Fibroblast of villous mesenchyme (primary cell): Measurements from ENCODE around the gene FAM217A. TPM values are rescaled to one million over a fixed set of nuclear protein-coding genes. Genes with fewer than 3 reads are reported as not detected.
A peak's percentile ranks its signal among the peaks of the same experiment; 100 is the strongest.

Source experiments
- DNase-seq: peaks from one replicate; pipeline ENCODE4 v3.0.0-alpha.2; 2010; ENCODE audit warnings: low read depth
- H3K4me3 ChIP-seq: 2 replicates; pipeline ENCODE4 v1.5.1; 2011; ENCODE audit warnings: low read depth, mild to moderate bottlenecking, low read length
- CTCF ChIP-seq: IDR thresholded peaks from 2 replicates; pipeline ENCODE4 v1.5.1; 2012; ENCODE audit warnings: low read depth, mild to moderate bottlenecking, low read length; ENCODE audit not compliant: insufficient read depth
- total RNA-seq: library from RNA; depleted of rRNA; stranded (reverse); fragments of >200 nt; gene quantifications from 2 replicates; pipeline ENCODE4 v1.2.3, GENCODE V29; 2012

FAM217A gene
- total RNA-seq, 1 donor: not detected

DNA sequence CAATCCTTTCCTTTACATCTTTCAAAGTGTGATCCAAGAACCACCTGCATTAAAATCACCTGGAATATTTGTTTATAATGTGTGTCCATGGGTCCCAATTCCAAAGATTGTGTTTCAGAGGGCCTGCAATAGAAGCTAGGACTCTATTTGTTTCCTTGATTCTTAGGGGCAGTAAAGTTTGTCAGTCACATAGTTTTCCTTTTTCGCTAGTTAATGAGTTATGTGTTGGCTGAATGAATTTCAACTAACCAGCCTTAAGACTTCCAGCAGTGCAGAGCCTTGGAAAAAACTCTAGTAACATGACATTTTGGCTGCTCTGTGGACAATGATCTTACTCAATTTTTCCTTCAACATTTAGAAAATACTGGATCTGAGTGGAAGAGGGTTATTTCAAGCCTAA, 11.3 kb downstream of the FAM217A start:
- H3K4me3 ChIP-seq: no peak overlapping the region
- DNase-seq: no peak
- no peak for TF ChIP-seq CTCF

DNA sequence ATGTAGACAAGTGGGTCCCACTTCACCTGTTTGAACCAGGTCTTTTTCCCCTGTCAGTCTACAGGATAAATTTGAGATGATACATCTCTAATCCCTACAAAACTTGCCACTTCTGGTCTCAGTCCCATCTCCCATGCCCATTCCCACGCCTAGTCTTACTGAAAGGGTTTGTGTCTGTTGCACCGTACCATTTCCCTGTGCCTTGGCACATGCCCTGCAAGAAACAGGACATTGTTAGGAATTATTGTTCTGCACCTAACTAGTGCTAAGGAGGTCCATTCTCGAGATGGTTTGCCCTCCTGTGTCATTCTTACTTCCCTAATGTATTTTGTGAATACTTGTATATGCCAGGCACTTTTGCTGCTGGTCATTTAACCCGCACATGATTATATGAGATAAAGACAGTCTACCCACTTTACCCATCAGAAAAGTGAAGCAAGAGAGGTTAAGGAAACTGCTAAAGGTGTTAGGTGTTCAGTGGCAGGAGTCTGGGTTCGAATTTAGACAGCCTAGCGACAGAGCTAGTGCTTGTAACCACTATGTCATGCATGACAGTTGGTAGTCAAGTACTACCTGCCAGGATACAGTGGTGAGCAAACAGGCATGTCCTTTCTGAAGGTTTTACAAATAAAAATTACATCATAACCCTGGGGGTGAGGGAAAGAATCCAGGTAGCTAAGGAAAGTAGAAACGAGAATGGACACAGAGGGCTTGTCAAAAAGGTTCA, 12.7 kb downstream of the FAM217A start:
- no peak for TF ChIP-seq CTCF
- H3K4me3 ChIP-seq: no peak overlapping the region
- DNase-seq: no peak

- H3K4me3 ChIP-seq: no peak overlapping the region
- TF ChIP-seq CTCF: peak; percentile 27
- peak; percentile 74 for DNase-seq
Observed at GRCh38 chr6:4059115-4059777, 19.7 kb downstream of the FAM217A start.

- no peak overlapping the region for H3K4me3 ChIP-seq
- no peak for TF ChIP-seq CTCF
- no peak for DNase-seq
Observed at GRCh38 chr6:4057036-4057435, 21.9 kb downstream of the FAM217A start.

GRCh38 chr6:4055420-4056041, 23.4 kb downstream of the FAM217A start:
- TF ChIP-seq CTCF: peak; percentile 30
- no peak overlapping the region for H3K4me3 ChIP-seq

DNA sequence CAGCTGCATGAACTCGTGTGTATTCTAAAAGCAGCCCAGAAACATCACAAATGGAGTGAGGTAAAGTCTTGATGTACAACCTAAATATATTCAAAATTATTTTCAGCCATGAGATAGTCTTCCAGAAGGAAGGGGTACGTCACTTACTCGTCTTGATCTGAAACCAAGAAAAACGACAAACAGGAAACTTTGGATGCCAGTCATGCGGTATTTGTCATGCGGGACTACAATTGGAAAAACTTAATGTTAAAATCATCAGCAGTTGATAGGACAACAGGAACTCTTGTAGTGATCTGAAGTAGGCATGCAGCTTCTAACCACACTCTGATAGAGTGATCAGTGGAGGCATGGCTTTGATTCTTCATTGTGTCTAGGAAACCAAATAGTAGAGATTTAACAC, 29.7 kb downstream of the FAM217A start:
- H3K4me3 ChIP-seq: no peak overlapping the region
- no peak for DNase-seq
- no peak for TF ChIP-seq CTCF

More at GRCh38 chr6:4055420-4056041, 23.4 kb downstream of the FAM217A start:
- DNase-seq: peak; percentile 77
